MV-4-11 (cell line): Measurements from ENCODE around the gene LMBRD1.

Experiments used
- DNase-seq: peaks from one replicate; lab custom pipeline; 2025; lab: John Stamatoyannopoulos, UW

LMBRD1 gene

DNA sequence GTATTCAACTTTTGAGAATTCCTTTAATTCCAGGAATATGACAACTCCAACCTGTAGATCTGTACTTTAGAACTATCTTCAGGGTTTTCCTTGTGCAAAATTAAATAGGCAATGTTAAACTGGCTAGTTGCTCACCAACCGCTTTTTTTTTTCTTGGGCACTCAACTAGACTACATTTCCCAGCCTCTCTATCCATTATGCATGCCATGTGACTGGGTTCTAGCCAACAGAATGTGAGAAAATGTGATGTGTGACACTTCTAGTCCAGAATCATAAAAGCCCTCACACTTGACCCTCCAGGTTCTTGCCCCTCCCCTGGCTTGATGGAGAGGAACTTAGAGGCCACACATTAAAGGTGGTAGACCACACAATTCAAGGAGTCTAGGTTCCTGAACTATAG, 166.0 kb downstream of the LMBRD1 start:
- DNase-seq, result no peak

DNA sequence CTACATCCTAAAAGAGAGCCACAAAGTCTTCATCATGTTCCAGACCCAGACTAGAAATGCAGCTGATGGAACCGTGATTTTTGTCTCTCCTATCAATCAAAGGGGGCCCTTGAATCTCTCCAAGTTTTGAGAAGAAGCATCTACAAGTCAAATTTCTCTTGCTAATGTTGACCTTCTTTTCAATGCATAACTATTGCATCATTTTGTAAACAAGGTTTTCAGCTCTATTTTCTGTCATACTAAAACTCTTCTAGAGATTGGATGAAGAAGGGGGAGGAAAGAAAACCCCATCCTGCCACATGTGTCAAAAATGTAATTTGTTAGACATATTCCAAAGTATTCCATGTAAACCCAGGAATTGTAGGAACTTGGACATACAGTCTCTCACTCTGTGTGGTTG, 169.2 kb downstream of the LMBRD1 start:
- DNase-seq, result no peak

DNA sequence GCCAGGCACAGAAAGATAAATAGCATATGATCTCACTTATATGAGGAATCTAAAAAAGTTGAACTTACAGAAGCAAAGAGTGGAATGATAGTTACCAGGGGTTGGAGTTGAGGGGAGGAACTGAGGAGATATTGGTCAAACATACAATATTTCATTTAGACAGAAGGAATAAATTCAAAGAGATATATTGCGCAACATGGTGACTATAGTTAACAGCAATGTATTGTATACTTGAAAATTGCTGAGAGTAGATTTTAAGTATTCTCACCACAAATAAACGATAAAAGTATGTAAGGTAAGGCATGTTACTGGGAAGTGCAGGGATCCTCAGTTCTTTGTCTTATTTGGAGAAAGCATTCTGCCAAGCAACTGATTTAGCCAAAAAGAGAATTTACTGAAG, 171.9 kb downstream of the LMBRD1 start:
- DNase-seq, result peak; percentile 9
